ENCODE results near the gene DBNDD1. TPM values are rescaled to one million over a fixed set of nuclear protein-coding genes. Genes with fewer than 3 reads are reported as not detected.

DBNDD1 gene
- total RNA-seq, 2 donors from 2014 or later: 2.2 to 2.6 TPM

DNA sequence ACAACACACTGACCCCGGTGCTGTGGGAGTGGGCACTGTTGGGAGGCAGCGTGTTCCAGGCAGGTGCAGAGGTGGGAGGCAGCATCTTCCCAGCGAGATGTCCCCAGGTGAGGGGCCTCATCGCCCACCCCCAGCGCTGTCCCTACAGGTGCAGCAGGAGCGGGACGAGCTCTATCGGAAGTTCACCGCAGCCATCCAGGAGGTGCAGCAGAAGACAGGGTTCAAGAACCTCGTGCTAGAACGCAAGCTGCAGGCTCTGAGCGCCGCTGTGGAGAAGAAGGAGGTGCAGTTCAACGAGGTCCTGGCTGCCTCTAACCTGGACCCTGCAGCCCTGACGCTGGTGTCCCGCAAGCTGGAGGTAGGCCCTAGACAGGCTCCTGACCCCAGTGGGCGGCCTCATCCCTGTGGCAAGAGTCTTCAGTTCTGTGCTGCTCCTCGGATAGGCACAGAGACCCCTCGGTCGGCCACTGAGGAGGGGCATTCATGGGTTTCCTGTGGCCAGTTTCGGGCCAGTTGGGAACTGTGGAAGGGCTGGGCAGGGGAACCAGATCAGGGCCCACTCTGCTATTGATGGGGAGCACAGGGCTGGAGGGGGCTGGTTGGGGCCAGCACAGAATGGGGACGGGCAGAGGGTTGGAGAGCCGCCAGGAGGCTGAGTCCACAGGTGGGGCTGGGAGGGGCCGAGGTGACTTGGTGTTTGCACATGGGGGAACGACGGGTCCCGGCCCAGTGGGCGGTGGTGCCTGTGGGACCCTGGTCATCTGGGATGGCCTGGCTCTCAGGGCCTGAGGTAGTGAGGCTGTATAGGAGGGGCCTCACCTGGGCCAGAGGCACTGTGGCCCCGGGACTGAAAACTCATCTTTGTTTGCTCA, 21.1 kb upstream of the DBNDD1 start:
- DNase-seq (no peak), ATAC-seq (no peak)
- intact Hi-C loops (cut with DNase I): no loop called here

DNA sequence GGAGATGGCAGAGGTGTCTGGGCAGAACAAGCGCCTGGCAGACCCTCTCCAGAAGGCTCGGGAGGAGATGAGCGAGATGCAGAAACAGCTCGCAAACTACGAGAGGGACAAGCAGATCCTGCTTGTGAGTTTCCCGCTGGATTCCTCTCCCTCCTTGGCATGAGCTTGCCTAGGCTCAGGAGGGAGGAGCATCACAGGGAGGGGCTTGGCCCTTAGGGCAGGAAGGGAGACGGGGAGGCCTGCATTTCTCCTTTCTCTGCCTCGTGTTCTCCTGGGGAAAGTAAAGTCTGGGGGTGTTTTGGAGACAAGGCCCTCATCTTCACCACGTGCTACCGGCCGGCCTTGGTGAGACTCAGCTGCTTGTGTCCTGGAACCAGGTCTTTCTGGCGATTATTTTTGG, 18.0 kb upstream of the DBNDD1 start:
- DNase-seq: no peak
- ATAC-seq: peak in 1 of 2 donors; percentile 49
- intact Hi-C loops (cut with DNase I): no loop called here

DNA sequence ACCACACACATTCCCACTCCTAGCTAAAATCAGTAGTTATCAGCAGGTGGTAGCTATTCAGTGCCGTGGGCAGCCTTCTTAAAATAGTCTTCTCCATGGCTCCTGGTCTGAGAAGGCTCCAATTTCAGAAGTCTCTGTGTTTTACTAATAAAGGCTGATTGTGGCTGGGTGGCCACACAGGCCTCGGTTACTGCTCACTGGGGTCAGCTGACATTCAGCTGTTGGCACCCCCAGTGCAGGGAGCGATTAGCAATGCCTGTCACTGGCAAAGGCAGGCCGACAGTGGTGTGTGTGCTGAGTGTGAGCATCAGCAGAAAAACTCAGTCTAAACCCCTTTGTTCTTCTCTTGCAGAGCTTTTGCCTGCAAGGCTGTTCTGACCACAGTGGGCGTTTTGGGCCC, 16.6 kb upstream of the DBNDD1 start:
- no peak for ATAC-seq
- DNase-seq: no peak
- intact Hi-C loops (cut with DNase I): no loop called here

DNA sequence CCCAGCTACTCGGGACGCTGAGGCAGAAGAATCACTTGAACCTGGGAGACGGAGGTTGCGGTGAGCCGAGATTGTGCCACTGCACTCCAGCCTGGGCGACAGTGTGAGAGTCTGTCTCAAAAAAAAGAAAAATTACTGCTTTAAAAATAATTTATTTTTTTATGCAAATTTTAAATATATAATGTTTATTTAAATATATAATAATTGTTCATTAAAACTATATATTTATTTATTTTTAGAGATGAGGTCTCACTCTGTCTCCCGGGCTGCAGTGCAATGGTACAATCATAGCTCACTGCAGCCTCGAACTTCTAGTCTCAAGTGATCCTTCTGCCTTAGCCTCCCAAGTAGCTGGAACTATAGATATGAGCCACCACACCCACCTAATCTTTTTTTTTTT, 15.2 kb upstream of the DBNDD1 start:
- ATAC-seq (no peak), DNase-seq (no peak)
- intact Hi-C loops (cut with DNase I): no loop called here

DNA sequence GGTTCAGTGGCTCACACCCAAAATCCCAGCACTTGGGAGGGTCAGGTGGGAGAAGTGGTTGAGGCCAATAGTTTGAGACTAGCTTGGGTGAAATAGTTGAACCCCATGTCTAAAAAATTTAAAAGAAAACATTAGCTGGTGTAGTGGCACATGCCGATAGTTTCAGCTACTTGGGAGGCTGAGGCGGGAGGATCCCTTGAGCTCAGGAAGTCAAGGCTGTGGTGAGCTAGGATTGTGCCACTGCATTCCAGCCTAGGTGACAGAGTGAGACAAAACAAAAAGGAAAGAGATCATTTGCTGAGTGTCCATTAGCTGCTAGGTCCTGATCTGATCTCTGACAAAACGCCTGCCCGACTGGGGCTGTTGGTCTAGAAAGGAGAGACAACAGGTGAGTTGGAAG, 14.1 kb upstream of the DBNDD1 start:
- no peak for ATAC-seq
- intact Hi-C loops (cut with DNase I): no loop called here
- DNase-seq: no peak

DNA sequence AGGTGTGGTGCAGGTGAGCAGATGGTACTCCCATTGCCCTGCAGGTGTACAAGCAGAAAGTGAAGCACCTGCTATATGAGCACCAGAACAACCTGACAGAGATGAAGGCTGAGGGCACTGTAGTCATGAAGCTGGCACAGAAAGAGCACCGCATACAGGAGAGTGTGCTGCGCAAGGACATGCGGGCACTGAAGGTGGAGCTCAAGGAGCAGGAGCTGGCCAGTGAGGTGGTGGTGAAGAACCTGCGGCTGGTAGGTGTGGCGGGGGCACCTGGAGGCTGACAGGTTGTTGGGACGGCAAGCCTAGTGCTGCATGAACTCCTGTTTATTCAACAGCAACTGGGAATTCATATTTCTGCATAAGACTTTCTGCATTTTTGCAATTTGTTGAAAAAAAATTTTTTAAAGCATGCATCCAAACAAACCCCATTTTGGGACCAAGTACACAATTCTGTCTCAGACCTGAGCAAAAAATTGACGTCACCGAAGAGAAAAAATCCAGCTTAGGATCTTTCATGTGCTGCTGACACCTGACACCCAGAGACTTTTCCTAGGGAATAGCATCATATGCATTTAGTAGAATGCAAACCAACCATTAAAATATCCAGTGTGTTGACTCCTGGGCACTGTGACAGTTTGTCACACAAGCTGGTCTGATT, 13.5 kb upstream of the DBNDD1 start:
- no peak for DNase-seq
- no peak for ATAC-seq

DNA sequence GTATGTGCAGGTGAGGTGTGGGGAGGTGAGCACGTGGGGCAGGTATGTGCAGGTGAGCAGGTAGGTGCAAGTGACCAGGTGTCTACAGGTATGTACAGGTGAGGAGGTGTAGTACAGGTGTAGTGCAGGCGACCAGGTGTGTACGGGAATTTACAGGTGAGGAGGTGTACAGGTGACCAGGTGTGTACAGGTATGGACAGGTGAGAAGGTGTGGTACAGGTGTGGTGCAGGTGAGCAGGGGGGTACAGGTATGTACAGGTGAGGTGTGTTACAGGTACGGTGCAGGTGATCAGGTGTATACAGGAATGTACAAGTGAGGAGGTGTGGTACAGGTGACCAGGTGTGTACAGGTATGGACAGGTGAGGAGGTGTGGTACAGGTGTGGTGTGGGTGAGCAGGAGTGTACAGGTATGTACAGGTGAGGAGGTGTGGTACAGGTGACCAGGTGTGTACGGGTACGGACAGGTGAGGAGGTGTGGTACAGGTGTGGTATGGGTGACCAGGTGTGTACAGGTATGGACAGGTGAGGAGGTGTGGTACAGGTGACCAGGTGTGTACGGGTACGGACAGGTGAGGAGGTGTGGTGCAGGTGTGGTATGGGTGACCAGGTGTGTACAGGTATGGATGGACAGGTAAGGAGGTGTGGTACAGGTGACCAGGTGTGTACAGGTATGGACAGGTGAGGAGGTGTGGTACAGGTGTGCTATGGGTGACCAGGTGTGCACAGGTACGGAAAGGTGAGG, 12.8 kb upstream of the DBNDD1 start:
- intact Hi-C loops (cut with DNase I): no loop called here
- ATAC-seq (peak; percentile 14 to 33), DNase-seq (no peak)

More for the DNA sequence above, 13.5 kb upstream of the DBNDD1 start:
- intact Hi-C loops (cut with DNase I): no loop called here

DNA sequence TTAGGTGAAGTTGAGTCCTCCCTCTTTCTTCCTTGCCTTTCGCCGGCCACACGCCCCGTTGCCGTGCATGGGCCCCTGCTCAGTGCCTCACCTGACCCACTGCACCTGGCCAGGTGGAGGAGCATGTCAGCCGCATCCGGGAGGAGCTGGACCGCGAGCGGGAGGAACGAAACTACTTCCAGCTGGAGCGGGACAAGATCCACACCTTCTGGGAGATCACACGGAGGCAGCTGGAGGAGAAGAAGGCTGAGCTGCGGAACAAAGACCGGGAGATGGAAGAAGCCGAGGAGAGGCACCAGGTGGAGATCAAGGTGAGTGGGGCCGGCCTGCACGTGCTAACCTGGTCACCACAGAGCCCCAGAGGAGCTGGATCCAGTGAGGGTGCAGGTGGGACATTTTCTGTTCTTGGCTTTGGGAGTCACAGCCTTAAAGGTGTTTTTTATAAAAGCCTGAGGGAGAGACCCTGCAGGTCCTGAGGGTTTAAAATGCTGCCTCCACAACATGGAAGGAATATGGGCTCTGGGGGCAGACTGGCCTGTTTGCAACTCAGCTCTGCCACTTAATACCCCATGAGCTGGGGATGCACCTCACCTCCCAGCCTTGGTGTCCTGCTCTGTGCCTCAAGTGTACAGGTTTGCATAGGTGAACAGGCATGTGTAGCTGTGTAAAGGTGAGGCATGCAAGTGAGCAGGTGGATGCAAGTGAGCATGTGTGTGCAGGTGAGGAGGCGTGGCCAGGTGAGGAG, 12.1 kb upstream of the DBNDD1 start:
- DNase-seq (no peak), ATAC-seq (peak; percentile 17 to 23)
- intact Hi-C loops (cut with DNase I): no loop called here

DNA sequence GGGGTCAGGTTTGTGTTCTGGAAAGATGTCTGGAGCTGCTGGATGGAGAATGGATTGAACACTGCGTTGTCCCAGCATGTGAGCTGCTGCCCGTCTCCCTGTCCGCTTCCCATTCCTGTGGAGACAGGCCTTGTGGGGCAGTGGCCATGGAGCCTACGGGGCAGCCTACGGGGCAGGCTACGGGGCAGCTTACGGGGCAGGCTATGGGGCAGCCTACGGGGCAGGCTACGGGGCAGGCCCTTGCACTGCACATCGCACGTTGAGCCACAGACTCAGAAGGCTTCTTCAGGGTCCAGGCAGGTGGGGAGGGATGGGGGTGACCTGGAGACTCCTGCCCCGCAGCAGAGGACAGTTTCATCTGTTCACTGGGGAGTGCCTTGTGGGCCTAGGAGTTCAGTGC, 9.7 kb upstream of the DBNDD1 start:
- ATAC-seq: no peak
- DNase-seq: no peak
- intact Hi-C loops (cut with DNase I): no loop called here

DNA sequence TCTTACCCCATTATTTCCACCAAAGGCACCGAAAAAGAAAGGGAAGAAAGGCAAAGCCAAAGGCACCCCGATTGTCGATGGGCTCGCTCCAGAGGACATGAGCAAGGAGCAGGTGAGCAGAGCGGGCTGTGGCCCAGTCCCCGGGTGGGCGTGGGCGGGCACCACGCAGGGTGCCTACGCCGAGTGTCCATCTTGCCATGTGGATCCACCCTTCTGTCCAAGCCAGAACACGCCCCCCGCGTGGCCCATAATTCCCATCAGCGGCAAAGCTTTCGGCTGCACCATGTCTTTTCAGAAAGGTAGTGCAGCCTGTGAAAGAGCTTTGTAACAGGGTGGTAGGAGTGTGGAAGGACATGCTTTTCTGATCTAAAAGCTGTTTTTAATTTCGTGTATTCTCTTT, 8.4 kb upstream of the DBNDD1 start:
- ATAC-seq (no peak), DNase-seq (no peak)
- intact Hi-C loops (cut with DNase I): no loop called here

DNA sequence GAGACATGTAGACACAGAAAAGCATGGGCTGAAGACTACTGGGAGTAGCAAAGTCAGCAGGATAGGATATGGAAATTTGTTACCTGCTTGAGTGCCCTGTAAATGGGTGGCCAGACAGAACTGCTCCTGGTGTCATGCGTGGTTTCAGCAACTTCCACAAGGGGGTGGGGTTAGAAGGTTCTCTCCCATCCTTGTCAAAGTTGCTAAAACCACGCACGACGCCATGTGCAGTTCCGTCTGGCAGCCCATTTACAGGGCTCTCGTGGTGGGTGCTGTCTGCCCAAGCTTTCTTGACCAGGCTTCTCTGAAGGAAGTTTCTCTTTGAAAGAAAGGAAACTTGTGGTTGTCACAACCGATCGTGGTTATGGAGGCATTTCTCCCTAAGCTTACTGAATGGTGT, 6.9 kb upstream of the DBNDD1 start:
- DNase-seq (no peak), ATAC-seq (no peak)
- intact Hi-C loops (cut with DNase I): no loop called here

DNA sequence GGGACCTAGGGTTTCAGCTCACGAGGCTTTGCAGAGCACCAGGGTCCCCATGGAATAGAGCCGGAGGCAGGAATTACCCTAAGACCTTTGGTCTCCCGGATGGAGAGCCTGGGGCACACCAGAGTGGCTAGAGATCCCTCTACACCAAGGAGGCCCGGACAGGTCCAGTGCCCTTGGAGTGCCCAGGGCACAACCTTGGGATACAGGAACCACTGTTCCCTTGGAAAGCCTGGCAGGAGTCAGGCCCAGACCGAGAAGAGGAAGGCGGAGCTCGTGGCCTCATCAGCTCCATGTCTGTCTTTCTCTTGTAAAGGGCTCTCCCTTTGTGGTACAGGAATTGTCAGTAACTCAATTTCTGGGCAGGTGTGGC, 3.8 kb upstream of the DBNDD1 start:
- intact Hi-C loops (cut with DNase I): no loop called here
- ATAC-seq (peak; percentile 14 to 21), DNase-seq (no peak)

DNA sequence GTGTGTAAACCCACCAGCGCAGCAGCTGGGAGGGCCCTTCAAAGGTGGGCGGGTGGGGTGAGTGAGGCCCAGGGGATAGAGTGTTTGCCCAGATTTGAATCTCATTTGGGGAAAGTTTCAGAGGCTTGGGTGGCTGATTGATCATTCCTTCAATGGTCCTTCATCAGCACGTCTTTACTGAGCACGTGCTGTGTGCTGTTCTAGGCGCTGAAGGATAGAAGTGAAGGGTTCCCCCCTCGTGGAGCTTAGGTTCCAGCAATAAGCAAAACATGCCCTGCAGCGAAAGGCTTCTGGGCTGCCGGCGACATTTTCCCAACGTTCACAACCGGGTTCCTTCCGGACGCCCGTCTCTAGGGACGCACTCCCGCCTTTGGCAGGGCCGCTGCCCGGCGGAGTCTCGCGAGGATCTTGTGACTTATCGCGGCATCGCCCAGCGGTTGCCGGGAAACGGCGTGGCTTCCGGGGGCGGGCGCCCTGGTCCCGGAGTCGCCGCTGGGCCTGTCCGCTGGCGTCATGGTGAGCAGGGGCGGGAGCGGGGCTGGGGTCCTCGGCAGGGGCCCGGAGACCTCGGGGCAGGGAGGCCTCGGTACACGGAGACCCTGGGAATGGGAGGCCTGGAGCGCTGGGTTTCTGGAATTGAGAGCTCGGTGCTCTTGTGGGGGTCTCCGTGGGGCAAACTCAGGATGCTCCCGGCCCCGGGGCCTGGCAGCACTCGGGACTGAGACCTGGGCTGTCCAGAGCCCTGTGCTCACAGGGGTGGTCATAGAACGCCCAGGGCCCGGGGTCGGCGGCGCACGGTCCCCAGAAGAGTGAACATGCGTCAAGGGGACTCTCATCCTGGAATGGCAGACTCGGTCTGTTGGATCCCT, 3.2 kb upstream of the DBNDD1 start:
- peak; percentile 92 to 96 for ATAC-seq
- intact Hi-C loops (cut with DNase I): no loop called here

DNA sequence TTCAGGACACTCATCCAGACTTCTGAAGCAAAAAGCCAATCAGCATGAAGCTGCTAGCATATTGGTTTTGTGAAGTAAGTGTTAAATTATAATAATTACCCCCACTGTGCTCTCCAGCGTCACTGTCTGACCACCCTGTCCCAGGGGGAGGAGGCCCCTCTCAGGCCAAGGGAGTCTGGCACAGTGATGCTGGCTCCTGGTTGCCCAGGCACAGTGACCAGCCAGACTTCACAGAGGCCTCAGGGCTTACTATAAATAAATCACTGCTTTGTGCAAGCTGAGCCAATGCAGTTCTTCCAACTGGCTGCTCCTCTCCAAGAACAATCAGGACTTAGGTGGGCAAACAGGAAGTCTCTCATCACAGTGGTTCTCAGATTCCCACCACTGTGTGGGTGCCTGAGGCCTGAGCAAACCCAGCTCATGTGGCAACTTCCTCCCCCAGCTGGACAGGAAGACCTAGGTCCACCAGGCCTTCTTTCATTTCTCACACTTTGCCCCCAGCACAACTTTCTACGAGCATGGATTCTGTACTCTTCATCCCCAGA, 1.7 kb upstream of the DBNDD1 start:
- intact Hi-C loops (cut with DNase I): no loop called here
- no peak for ATAC-seq
- no peak for DNase-seq

More for the DNA sequence above, 3.2 kb upstream of the DBNDD1 start:
- peak; percentile 96 for DNase-seq

DNA sequence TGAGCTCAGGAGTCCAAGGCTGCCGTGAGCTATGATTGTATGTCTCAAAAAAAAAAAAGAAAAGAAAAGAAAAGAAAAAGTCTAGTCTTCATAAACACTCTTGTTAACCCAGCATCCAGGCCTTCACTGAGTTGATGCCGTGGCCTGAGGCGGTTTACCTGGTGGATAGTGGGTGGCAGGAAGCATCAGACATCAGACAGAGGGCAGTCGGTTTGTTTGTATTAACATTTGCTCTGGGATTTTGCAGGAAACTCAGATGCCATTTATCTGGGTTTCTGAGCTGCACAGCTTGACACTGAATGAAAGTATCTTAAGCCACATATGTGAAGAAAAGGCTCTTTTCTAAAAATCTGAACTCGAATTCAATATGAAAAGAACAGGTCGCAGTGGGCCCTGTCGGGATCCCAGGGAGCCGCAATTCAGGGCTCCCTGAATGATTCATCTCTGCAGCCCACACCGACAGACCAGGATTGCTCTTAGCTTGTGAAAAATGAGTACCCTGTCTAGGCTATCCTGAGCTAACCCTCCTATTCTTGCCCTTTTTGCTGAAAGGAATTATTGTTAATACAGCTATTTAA, 1.1 kb upstream of the DBNDD1 start:
- intact Hi-C loops (cut with DNase I): no loop called here
- DNase-seq (no peak), ATAC-seq (no peak)

DNA sequence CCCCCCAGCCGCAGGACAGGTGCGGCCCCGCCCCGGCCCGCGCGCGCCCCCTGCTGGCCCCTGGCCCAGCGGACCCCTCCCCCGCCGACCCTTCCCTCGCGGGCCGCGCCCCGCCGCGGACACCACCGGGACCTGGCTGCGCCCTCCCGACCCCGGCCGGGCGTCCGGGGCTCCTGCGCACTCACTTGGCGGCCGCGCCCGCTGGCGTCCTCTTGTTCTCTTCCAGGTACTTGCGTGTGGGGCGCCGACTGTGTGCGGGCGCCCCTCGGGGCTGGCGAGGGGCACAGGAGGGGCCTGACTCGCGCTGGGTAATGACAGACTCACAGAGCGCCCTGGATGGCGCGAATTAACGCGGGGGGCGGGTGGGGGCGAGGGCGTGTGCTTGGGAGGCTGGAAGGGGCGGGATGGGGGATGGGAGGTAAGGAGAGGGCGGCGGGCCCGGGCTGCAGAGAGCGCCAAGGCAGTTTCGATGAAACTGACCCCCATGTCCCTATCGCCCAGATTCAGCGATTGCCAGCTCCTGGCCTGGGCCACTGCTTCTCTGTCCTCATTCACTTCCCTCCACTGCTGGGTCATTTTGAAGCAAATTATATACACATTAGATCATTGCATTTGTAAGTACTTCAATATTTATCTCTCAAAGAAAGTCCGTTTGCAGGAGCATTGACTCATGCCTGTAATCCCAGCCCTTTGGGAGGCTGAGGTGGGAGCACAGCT, 445 bp upstream of the DBNDD1 start:
- intact Hi-C loops (cut with DNase I): no loop called here

DNA sequence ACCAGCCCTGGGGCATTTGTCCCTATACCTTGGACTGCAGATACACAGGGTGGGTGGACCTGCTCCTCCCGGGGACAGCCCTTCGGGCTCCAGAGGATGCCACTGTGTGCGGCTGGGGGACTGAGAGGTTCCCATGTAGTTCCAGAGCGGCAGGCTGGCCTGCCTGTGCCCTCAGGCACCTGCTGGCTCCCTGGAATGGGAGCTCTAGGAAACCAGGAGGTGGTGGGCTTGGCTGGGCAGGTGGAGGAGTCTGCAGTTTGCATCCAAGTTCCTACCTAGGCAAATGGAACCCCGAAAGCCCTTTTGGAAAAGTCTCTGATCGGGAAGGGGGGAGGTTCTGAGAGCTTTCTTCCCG, 982 bp downstream of the DBNDD1 start:
- no peak for DNase-seq
- intact Hi-C loops (cut with DNase I): no loop called here
- no peak for ATAC-seq

More for the DNA sequence above, 445 bp upstream of the DBNDD1 start:
- ATAC-seq: peak in 1 of 2 donors; percentile 6
- no peak for DNase-seq

Measured in left cardiac atrium (tissue), 4 donors.